Measurements from ENCODE around the gene ZDHHC11.

GRCh38 chr5:763998-764781, 86.6 kb downstream of the ZDHHC11 start:
- TF ChIP-seq, protein P1, sequence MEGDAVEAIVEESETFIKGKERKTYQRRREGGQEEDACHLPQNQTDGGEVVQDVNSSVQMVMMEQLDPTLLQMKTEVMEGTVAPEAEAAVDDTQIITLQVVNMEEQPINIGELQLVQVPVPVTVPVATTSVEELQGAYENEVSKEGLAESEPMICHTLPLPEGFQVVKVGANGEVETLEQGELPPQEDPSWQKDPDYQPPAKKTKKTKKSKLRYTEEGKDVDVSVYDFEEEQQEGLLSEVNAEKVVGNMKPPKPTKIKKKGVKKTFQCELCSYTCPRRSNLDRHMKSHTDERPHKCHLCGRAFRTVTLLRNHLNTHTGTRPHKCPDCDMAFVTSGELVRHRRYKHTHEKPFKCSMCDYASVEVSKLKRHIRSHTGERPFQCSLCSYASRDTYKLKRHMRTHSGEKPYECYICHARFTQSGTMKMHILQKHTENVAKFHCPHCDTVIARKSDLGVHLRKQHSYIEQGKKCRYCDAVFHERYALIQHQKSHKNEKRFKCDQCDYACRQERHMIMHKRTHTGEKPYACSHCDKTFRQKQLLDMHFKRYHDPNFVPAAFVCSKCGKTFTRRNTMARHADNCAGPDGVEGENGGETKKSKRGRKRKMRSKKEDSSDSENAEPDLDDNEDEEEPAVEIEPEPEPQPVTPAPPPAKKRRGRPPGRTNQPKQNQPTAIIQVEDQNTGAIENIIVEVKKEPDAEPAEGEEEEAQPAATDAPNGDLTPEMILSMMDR (IDR thresholded peaks at IDR 0.05), result no peak
- no peak for TF ChIP-seq POLR2A (IDR thresholded peaks at IDR 0.05)

All from esophagus squamous epithelium (tissue), 4 donors.